Measurements from ENCODE around the gene METTL14. TPM values are rescaled to one million over a fixed set of nuclear protein-coding genes. Genes with fewer than 3 reads are reported as not detected.
A peak's percentile ranks its signal among the peaks of the same experiment; 100 is the strongest.

Gene METTL14
- total RNA-seq, 1 experiment from 2014 or later: 22.4 TPM

GRCh38 chr4:118739022-118739713, 54.0 kb downstream of the METTL14 start:
- ChIA-PET CTCF (no interaction called here), POLR2A (no interaction called here)
- no peak for ATAC-seq
- no peaks in the 10 kb centered on the region for H3K36me3 ChIP-seq (ENCODE audit: control insufficient read depth, insufficient read depth, low read length)
- in situ Hi-C loops (cut with HindIII; ENCODE audit: low pct_unique_long_range_greater_than_20kb, low sequenced_read_pairs) (no loop called here), intact Hi-C loops (cut with micrococcal nuclease; ENCODE audit: unreplicated experiment) (no loop called here)
- no TSS peak for BruUV-seq (replicated peaks)
- no peak overlapping the region for H3K27ac ChIP-seq (ENCODE audit: low read length)
- H3K4me1 ChIP-seq (ENCODE audit: control insufficient read depth, insufficient read depth, low read length): no peaks in the 10 kb centered on the region
- H3K4me3 ChIP-seq (ENCODE audit: low read depth in 2 of 2, low read length in 2 of 2): no peak overlapping the region
- H3K27me3 ChIP-seq (ENCODE audit: control insufficient read depth, insufficient read depth, low read length): no peaks in the 10 kb centered on the region
- TF ChIP-seq TCF7L2 (IDR thresholded peaks at IDR 0.05; ENCODE audit: low read depth, low read length): no peak
- DNase-seq (ENCODE audit: low read depth, low spot score): no peak
- no peaks in the 10 kb centered on the region for H3K9me3 ChIP-seq (ENCODE audit: control insufficient read depth, insufficient read depth, low read depth, low read length)

DNA sequence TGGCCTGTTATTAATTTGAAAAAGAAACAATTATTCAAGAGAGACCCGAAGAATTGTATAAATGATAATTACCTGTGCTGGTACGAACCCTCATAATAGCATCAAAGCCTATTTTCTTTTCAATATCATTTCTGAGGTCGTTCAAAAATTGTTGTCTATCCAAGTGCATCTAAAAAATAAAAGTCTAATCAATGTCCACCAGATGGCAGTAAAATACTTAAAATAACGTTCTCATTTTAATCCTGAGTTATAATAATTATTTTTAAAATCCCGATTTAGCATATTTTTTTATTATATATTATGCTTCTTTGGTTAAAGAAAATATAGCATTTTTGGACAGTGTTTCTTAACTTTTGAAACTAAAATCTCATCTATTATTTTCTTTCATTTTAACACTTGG, 55.7 kb downstream of the METTL14 start:
- POLR2A ChIA-PET: no interaction called here
- CTCF ChIA-PET: no interaction called here
- DNase-seq (ENCODE audit: low read depth, low spot score) (no peak), ATAC-seq (no peak)
- no peaks in the 10 kb centered on the region for H3K36me3 ChIP-seq (ENCODE audit: control insufficient read depth, insufficient read depth, low read length)
- no peaks in the 10 kb centered on the region for H3K27me3 ChIP-seq (ENCODE audit: control insufficient read depth, insufficient read depth, low read length)
- H3K4me3 ChIP-seq (ENCODE audit: low read depth in 2 of 2, low read length in 2 of 2): no peak overlapping the region
- no peak overlapping the region for H3K27ac ChIP-seq (ENCODE audit: low read length)
- no peaks in the 10 kb centered on the region for H3K9me3 ChIP-seq (ENCODE audit: control insufficient read depth, insufficient read depth, low read depth, low read length)
- intact Hi-C loops (cut with micrococcal nuclease; ENCODE audit: unreplicated experiment) (loop anchor here (5.0 kb wide), 1 partner anchor 226 kb away; no protein-coding TSS in a partner anchor), in situ Hi-C loops (cut with HindIII; ENCODE audit: low pct_unique_long_range_greater_than_20kb, low sequenced_read_pairs) (no loop called here)
- no TSS peak for BruUV-seq (replicated peaks)
- H3K4me1 ChIP-seq (ENCODE audit: control insufficient read depth, insufficient read depth, low read length): no peaks in the 10 kb centered on the region
- TF ChIP-seq POLR2AphosphoS5 (IDR thresholded peaks at IDR 0.05; ENCODE audit: low read depth, low read length): no peak
- TF ChIP-seq, protein P1, sequence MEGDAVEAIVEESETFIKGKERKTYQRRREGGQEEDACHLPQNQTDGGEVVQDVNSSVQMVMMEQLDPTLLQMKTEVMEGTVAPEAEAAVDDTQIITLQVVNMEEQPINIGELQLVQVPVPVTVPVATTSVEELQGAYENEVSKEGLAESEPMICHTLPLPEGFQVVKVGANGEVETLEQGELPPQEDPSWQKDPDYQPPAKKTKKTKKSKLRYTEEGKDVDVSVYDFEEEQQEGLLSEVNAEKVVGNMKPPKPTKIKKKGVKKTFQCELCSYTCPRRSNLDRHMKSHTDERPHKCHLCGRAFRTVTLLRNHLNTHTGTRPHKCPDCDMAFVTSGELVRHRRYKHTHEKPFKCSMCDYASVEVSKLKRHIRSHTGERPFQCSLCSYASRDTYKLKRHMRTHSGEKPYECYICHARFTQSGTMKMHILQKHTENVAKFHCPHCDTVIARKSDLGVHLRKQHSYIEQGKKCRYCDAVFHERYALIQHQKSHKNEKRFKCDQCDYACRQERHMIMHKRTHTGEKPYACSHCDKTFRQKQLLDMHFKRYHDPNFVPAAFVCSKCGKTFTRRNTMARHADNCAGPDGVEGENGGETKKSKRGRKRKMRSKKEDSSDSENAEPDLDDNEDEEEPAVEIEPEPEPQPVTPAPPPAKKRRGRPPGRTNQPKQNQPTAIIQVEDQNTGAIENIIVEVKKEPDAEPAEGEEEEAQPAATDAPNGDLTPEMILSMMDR (IDR thresholded peaks at IDR 0.05): peak; percentile 30; the same call in 1 of the 2 replicates
- TF ChIP-seq, protein P2, sequence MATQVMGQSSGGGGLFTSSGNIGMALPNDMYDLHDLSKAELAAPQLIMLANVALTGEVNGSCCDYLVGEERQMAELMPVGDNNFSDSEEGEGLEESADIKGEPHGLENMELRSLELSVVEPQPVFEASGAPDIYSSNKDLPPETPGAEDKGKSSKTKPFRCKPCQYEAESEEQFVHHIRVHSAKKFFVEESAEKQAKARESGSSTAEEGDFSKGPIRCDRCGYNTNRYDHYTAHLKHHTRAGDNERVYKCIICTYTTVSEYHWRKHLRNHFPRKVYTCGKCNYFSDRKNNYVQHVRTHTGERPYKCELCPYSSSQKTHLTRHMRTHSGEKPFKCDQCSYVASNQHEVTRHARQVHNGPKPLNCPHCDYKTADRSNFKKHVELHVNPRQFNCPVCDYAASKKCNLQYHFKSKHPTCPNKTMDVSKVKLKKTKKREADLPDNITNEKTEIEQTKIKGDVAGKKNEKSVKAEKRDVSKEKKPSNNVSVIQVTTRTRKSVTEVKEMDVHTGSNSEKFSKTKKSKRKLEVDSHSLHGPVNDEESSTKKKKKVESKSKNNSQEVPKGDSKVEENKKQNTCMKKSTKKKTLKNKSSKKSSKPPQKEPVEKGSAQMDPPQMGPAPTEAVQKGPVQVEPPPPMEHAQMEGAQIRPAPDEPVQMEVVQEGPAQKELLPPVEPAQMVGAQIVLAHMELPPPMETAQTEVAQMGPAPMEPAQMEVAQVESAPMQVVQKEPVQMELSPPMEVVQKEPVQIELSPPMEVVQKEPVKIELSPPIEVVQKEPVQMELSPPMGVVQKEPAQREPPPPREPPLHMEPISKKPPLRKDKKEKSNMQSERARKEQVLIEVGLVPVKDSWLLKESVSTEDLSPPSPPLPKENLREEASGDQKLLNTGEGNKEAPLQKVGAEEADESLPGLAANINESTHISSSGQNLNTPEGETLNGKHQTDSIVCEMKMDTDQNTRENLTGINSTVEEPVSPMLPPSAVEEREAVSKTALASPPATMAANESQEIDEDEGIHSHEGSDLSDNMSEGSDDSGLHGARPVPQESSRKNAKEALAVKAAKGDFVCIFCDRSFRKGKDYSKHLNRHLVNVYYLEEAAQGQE (IDR thresholded peaks at IDR 0.05; ENCODE audit: insufficient read depth in 1 of 2, low read depth in 2 of 2, low read length in 1 of 2): no peak

DNA sequence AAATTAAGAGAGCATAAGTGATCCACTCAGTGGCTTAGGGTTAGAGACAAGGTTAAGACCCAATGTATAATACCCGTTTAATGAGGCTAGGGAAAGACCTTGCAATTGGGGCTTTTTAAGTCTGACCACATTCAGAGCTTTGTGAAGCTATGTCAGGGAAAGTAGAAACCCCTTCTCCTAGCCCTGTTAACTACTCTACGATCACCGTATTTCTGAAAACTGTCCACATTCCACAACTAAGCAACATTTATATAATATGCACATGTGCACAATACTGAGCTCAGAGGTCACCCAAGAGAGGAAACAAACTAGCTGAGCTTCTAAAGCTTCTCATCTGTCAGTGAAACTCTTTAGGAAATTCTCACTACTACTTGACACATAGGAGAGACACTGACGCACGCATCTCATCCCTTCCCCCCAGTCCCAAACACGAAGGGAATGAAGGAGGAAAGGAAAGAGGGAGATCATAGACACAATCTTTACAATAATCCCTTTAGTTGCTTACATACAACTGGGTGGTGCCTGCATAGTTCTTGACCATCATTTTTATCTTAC, 56.2 kb downstream of the METTL14 start:
- POLR2A ChIA-PET: no interaction called here

More for the DNA sequence above, 56.2 kb downstream of the METTL14 start:
- H3K4me1 ChIP-seq (ENCODE audit: control insufficient read depth, insufficient read depth, low read length): no peaks in the 10 kb centered on the region
- CTCF ChIA-PET: interaction anchor here (0.6 kb wide), 1 partner anchor 18 kb away, joined by 5 read pairs; no protein-coding TSS in a partner anchor
- BruUV-seq (replicated peaks): no TSS peak
- intact Hi-C loops (cut with micrococcal nuclease; ENCODE audit: unreplicated experiment): loop anchor here (5.0 kb wide), 1 partner anchor 226 kb away; no protein-coding TSS in a partner anchor
- ATAC-seq (no peak), DNase-seq (ENCODE audit: low read depth, low spot score) (no peak)
- H3K27ac ChIP-seq (ENCODE audit: low read length): no peak overlapping the region
- no peak overlapping the region for H3K4me3 ChIP-seq (ENCODE audit: low read depth in 2 of 2, low read length in 2 of 2)
- no peaks in the 10 kb centered on the region for H3K9me3 ChIP-seq (ENCODE audit: control insufficient read depth, insufficient read depth, low read depth, low read length)
- no peaks in the 10 kb centered on the region for H3K36me3 ChIP-seq (ENCODE audit: control insufficient read depth, insufficient read depth, low read length)
- in situ Hi-C loops (cut with HindIII; ENCODE audit: low pct_unique_long_range_greater_than_20kb, low sequenced_read_pairs): no loop called here
- no peaks in the 10 kb centered on the region for H3K27me3 ChIP-seq (ENCODE audit: control insufficient read depth, insufficient read depth, low read length)
- no peak for TF ChIP-seq POLR2AphosphoS5 (IDR thresholded peaks at IDR 0.05; ENCODE audit: low read depth, low read length)
- no peak for TF ChIP-seq TCF7L2 (IDR thresholded peaks at IDR 0.05; ENCODE audit: low read depth, low read length)
- TF ChIP-seq, protein P2 (IDR thresholded peaks at IDR 0.05; ENCODE audit: insufficient read depth in 1 of 2, low read depth in 2 of 2, low read length in 1 of 2): no peak
- TF ChIP-seq, protein P1 (IDR thresholded peaks at IDR 0.05): no peak
- no peak for TF ChIP-seq SIN3A (IDR thresholded peaks at IDR 0.05; ENCODE audit: borderline replicate concordance, insufficient read depth, low read depth, low read length)

Measured in Panc1 (cell line).